Stimulated activated CD8-positive, alpha-beta memory T cell treated with anti-CD3 and anti-CD28 coated beads, Interleukin-4, amount 100 ng/mL, for 1 hour (primary cell): ENCODE measurements around the gene FNDC4.

Experiments
- DNase-seq, 2 donors: peaks; one replicate each; pipeline ENCODE4 v3.0.0-alpha.2; 2020; ENCODE audit warnings: low read depth in 2 of 2, low spot score in 1 of 2

The FNDC4 gene

DNA sequence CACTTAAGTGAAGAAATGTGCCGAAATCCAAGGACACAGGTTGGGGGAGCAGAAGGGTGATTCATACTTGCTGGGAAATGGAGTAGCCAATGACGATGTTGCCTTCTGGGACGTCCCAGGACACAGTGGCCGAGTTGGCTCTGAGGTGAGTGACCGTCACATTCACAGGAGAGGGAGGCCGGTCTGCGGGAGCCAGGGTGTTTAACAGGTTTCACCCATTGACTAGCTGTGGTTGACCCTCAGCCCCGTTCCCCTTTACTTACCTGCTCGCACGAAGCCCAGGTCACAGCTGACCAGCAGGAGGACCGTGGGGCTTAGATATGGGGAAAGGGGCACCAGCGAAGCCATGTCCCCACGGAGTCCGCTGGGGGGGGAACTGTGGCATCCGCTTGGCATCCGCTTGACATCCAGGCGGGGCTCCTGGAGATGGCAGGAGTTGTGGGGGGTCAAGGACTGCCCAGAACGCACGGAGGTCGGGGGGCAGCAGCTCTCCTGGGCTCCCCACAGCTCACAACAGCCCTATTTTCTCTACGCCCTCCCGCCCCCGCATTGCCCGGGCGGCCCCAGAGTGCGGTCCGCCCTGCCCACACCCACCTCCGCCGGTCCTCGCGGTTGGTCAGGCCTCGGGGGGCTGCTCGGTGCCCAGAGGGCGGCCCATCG is 586 bp downstream of the FNDC4 start:
- no peak for DNase-seq

DNA sequence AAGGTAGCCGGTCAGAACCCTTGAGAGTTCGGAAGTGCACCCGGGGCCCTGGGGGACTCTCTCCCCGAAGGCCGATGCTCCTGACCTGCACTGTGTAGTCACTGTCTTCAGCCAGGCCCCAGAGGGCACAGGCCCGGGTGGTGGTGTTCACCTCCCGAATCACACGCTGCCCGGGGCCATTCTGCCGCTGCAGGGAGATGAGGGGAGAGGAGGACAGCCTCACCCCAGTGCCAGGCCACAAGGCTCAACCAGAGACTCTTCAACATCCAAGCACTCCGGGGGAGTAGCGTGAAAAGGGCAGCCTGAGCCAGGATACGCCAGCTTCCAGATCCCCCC is 1.1 kb downstream of the FNDC4 start:
- no peak for DNase-seq

DNA sequence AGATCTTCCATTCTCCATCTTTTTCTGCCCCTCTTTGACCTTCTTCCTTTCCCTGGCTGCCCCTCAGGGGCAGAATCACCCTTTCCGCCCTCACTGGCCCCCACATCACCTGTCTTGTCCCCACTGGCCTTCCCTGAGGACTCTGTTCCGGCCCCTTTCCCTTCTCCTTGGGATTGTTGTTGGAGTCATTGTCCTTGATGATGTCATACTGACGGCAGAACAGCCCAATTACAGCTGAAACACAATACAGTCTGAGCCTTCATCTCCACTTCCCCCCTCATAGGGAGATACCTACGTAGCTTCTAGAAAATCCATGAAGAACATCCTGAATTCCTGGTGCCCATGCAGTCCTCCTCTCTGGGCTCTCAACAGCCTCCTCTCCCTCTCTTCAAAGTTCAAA is 2.4 kb downstream of the FNDC4 start:
- no peak for DNase-seq

DNA sequence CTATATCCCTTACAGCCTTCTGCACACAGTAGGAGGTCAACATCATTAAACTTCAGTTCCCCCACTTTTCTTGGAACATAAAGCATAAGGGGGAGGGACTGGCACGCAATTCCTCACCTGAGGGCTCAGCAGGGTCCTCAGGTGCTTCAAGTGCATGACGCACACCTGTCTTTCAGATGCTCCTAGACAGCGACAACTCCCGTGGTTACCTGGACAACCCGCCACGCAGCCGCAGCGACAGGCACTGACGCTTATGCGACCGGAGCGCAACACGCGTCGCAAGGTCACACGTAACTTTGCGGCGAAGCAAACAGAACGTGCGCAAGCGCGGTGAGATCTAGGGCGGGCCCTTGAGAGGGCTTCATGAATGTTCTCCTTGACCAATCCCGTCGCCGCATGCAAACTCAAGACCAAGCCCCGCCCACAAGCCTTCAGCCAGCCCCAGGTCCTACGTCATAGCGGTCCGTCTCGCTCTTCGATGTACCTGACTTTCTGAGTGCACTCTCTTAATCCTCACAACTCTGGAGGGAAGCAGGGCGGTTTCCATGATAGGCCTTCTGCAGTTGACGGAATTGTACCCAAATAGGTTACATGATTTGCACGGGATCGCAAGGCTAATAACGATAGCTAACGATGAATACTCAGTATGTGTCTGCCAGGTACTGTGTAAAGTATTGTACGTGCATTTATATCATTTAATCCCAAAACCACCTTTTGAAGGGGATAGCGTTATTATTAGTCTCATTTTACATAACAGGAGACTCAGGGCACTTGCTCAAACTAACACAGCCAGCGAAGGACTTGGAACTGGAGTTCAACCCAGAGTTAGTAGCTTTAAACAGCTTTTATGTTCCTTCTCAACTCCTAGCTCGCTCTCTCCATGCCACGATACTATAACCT is 5.3 kb downstream of the FNDC4 start, which contains the start of gene IFT172:
Gene IFT172, minus strand, starts transcription at position 246 of the 900 bp plus-strand sequence. Its CDS starts 90 bp downstream, at position 156.
- peak; percentile 96 to 98 for DNase-seq

DNA sequence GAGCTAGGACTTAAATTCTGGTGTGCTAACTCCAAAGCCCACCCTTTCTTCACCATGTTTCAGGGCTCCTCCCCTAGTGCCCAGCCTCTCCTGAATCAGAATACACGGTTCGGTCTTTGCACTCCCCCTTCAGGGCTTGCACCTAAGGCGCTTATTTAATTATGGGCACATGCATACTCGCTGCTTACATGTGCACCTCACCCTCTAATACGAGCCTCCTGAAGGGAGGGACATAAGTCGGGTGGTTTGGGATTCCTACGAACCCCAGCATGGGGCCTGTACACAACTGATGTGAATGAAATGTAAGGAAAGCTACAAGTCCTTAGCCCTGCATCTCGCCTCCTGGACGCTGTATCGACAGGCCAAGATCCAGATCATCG is 5.9 kb downstream of the FNDC4 start:
- no peak for DNase-seq

DNA sequence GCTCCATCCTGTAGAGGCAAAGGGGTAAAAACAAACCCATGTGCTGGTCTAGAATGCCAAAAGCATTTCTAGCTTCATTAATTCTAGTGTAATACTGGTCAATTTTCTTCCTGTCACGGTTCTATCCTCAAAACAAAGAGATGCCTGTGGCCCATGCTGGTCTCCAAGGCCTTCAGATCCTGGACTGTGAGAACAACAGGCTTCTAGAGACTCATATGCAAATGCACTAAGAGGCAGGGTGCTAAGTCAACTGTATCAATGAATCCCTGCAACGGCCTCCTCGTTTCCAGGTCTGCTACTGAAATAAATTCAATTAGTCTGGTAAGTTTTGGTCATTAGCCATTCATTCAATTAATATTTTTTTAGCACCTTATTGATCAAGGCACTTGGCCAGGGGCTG is 9.5 kb downstream of the FNDC4 start:
- no peak for DNase-seq

DNA sequence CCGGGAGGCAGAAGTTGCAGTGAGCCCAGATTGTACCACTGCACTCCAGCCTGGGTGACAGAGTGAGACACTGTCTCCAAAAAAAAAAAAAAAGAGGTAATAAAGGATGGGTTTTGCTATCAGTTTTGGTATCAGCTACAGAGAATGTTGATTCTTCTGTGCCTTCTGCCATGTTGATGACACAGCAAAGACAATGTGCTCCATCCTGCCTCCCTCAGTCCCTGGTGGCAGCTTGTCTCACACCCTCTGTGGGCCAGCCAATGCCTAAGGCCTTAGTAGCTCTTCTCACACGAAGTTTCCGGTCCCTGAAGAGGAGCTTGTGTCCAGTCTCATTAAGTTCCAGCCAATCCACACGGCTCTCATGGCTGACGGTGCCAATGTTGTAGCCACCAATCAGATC is 23.0 kb downstream of the FNDC4 start:
- DNase-seq: no peak

DNA sequence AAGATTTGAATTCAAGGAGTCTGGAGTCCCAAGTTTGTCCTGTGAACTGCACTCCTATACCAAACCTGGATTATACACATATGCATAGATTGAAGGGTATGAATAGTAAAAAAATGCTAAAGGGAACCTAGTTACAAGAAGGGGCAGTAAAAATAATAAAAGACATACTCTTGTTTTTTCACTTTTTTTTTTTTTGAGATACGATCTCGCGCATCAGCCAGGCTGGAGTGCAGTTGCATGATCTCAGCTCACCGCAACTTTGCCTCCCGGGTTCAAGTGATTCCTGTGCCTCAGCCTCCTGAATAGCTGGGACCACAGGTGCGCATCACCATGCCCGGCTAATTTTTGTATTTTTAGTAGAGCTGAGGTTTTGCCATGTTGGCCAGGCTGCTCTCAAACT is 30.6 kb downstream of the FNDC4 start:
- DNase-seq: no peak

DNA sequence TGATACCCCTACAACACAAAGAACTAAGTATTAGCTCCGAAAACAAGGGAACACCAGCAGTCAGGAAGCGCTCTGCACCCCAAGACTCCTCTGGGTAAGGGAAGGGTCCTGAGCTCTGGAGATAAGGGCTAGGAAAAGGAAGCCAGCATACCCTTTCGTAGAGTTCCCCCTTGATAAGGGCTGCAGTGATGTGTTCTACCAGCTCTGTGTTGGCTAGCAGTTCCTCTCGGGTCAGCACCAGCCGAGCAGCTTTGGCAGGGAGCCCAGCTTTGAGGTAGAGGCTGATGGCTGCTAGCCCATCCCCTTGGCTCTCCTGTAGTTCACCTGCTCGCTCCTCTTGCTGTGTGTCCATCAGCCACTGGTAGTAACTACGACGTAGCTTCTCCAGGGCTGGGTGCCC is 33.9 kb downstream of the FNDC4 start:
- DNase-seq: no peak

DNA sequence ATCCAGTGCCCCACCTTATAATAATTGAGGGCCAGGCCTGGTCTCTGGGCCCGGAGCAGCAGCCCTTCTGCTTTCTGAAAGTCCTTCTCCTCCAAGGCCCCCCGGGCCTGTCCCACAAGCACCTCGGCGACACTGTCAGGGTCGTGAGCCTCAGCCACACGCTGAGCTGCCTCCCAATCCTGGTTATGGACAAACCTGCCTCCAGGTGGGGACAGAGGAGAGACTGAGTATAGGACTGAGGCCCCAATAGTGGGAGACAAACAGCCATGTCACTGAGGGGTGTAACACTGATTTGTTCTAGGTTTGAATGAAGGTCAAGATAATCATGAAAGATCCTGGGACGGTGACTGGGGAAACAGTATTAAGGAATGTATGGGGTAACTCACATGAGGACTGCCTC is 41.0 kb downstream of the FNDC4 start:
- DNase-seq: no peak

DNA sequence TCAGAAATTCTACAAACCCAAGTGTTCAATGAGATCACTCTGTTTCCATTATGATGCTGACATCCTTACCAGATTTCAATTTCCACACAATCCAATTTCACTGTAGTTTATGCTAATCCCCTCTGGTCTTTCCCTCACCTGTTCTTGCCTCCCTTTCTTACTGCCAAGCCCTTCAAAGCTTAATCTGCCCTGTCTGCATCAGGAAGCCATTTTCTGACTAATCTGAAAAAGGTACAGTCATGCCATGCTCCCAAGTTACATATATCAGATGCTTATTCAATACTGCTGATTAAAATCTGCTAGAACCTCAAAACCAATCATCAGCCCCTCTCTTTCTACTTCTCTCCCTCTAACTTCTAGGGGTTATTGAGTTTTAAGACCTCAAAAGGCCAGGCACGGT is 43.9 kb downstream of the FNDC4 start:
- DNase-seq: no peak

DNA sequence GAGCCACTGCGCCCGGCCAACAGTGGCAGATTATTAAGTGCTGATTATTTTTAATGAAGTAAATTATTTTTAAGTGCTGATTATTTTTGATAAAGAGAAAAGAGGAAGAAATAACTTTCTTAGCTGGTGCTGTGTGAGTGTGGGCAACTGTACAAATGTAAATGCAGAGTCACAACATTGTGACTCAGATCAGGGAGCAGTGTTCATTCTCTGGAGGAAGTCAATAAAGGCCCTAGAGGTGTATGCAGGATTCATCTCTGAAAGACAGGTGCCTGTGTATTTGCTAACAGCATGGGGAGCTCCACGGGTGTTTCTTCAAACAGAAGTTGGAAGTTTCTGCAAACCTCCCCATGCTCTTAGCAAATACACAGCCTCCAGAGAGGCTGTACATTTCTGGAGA is 46.6 kb downstream of the FNDC4 start:
- no peak for DNase-seq

DNA sequence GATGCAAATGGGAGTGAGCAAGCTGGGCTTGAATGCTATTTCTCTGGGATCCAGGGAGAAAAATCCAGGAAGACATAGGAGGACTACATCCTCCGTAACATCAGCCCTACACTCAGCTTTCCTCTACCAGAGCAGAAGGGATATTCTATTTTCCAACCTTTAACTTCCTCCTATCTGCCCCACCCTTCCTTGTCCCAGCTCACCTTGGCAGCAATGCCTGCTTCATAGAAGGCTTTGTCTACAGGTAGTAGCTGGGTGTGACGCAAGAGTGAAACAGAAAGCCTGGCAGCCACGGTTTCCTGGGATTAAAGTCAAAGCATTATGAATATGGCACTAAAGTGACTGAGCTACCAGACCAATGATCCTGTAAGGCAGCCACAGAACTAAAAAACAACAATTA is 48.9 kb downstream of the FNDC4 start:
- DNase-seq: no peak

DNA sequence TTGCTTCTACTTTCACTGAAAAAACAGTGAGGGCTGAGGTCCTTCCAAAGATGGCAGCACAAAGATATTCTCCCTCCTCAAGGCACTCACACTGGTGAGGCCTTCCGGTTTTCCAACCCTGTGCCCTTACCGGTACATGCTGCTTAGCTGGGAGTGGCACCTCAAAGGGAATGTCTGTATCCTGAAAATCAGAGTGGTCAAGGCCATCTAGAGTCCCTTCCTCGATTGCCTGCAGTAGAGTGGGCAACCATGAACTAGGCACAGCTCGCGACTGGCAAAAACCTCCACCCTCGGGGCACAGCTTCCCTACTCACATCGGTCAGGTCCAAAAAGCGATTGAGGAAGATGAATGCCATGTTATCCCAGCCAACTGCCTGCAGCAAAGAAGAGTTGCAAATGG is 49.4 kb downstream of the FNDC4 start:
- no peak for DNase-seq

DNA sequence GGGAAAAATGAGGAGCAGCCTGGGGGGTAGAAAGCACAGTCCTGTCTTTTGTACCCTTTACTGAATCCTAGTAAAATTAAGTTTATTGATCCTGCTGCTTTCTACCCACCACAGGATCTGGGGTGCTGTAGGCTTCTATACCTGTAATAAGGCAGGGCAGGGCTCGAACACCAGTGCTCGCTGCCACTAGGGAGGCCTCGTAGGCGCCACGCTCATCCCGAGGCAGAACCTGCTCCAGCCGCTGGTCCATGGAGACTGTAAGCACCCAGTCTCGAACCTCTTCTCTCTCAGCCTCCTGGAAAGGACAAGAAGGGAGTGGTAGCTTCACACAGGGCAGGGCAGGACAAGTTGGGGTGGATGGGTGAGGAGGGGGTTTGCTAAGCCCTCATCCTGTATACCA is 49.8 kb downstream of the FNDC4 start:
- DNase-seq: no peak

DNA sequence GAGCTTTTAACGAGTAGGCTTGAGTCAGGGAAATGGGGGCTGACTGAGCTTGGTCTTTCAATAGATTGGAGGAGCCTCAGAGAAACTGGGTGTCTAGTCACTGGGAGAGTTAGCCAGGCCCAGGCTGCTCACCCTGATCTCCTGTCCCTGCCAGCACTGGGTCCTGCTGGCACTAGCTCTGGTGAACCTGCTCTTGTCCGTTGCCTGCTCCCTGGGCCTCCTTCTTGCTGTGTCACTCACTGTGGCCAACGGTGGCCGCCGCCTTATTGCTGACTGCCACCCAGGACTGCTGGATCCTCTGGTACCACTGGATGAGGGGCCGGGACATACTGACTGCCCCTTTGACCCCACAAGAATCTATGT is 52.1 kb downstream of the FNDC4 start:
- no peak for DNase-seq

DNA sequence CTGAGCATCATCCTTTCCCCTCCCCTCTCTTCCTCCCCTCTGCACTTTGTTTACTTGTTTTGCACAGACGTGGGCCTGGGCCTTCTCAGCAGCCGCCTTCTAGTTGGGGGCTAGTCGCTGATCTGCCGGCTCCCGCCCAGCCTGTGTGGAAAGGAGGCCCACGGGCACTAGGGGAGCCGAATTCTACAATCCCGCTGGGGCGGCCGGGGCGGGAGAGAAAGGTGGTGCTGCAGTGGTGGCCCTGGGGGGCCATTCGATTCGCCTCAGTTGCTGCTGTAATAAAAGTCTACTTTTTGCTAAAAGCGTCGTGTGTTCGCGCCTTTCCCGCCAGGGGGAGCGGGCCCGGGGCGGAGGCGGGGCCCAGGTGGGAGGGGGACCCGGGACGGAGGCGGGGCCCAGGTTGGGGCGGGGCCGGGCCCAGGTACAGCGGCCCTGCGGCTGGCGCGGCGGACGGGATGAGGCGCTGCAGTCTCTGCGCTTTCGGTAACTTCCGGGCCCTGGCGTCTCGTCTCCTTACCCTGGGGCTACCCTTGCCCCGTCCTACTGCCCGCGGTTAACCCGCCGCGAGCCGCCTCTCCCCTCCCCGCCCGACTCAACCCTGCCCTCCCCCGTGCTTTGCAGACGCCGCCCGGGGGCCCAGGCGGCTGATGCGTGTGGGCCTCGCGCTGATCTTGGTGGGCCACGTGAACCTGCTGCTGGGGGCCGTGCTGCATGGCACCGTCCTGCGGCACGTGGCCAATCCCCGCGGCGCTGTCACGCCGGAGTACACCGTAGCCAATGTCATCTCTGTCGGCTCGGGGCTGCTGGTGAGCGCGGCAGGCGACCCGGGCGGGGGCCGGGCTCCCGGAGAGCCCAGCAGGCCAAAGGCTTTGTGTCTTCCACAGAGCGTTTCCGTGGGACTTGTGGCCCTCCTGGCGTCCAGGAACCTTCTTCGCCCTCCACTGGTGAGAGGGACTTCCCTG is 52.8 kb downstream of the FNDC4 start, which contains the start of gene KRTCAP3:
Gene KRTCAP3, plus strand, starts transcription at position 424 of the 962 bp plus-strand sequence. Its CDS starts 32 bp downstream, at position 456.
- DNase-seq: no peak
